ENCODE data around the gene TRMT2A.
"Not testable (repeated sequence)": the region's sequence is repeated elsewhere in the genome, so short reads cannot be mapped to it uniquely, and the experiment has no call there.

TRMT2A gene

DNA sequence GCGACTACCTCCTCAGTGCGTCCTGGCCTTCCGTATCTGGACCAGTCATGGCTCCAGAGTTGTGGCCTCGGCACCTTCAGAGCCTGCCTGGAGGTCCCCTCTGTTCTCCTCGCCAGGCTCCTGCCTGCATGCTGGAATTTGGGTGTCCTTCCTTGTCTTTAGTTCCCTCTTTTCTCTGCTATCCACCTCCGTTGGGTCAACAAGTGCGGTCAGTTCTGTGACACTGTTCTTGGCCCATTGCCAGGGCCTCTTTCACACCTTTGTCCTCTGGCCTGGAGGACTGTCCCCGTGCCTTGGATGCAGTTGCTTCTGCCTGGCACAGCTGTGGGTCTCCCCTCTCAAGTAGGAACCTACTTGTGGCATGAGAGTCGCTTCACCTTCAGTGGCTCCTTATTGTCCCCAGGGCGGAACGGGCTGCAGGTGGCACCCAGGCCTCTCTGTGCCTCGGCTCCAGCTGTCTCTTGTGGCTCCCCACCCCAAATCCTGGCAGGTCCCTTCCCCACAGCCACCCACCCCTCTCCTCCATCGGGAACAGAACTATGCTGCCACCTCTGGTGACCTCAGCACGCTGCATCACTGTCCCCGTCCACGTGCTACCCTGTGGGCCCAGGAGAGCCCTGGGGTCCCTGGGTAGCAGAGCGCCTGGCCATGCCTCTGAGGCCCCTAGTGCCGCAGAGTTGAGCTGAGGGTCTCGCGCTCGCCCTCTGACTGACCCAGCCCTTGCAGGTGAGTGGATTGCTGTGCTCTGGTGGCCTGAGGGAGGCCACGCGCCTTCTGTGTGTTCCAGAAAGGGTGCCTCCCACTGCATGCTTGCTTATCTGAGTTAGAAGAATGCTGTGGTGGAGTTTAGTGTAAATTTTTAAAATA, 32.2 kb downstream of the TRMT2A start:
- DNase-seq, result no peak

GRCh38 chr22:20083891-20084546, 33.0 kb downstream of the TRMT2A start:
- DNase-seq, result no peak

GRCh38 chr22:20083157-20083890, 33.7 kb downstream of the TRMT2A start:
- no peak for DNase-seq

DNA sequence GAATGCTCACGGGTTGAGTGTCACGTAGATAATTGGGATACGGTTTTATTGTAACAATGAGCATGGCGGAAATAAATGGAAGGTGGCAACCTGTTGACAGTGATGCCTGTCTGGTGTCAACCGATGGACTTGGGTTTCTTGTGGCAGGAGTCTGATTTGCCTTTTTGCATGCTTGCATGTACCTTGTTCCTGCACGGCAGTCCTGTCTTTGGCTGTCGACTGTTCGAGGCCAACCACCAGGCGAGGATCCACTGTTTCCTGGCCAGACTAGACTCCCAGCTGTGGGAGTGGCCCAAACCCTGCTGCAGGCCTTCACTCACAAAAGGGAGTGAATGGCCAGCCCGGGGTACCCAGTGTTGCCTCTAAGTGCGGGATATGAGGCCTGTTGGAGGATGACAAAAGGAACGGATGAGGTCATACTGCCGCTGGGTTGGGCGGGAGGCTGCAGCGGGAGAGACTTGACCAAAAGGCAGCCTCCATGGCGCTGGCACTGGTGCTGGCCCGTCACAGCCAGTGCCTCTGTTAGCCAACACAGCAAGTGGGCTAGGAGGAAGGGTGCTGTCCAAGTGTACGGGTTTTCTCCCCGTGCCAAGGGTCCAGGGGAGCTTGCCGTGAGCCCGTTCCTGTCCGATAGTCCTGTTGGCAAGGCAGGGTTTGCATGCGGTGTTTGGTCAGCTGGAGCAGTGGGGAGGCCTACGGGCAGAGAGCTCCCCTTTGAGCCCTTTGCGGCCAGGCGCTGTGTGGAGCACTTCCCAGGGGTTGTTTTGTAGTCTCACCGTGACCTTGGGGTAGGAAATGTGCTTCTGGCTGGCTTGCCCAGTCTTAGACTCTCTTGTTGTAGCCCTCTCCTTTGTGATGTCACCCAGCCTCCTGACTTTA, 36.0 kb downstream of the TRMT2A start:
- no peak for DNase-seq

DNA sequence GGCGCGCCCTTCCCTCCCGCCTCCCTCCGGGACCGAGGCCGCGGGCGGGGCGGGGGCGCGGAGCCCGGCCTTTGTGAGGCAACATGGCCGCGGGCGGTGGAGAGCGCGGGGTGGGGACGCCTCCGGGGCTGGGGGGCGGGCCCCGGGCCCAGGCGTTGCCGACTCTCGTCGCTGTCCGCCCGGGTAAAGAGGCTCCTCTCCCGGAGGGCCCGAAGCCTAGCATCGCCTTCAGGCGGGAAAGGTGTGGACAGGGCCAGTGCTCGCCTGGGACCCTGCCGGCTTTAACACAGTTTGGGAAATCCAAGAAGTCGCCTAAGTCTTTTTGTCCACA, 36.6 kb downstream of the TRMT2A start:
- DNase-seq, result no peak

DNA sequence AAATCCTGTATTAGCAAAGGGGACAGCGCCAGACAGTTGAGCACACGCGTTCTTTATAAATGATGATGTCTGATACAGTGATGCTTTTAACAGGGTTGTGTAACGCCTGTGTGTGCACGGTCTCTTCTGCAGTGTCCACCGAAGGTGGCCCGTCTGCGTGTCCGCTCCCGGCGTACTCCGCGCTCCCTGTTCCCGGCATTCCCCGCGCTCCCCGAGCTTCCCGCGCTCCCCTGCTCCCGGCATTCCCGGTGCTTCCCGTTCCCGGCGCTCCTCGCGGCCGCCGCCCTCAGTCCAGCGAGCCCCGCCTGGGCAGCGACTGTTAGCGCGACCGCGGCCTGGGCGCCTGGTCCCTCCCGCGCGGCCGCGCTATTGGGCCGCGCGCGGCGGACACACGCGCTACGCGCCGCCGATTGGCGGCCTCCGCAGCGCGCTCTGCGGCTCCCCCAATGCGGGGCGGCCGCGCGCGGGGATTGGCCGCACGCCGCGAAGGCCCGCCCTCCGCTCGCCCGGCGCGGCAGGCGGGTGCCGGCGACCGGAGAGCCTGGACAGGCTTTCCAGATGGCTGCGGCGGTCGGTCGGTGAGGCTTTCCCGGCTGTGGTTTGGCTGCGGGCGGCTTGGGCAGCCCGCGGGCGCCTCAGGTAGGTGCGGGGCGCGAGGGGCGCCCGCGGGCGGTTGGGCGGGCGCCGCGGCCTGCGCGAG, 37.1 kb downstream of the TRMT2A start, which contains the start of gene DGCR8:
Gene DGCR8, plus strand, starts transcription at position 497 of the 700 bp plus-strand sequence. CDS start 5,723 bp downstream, outside the sequence.
- peak; percentile 92 for DNase-seq

- DNase-seq, result no peak
These were observed 40.3 kb downstream of the TRMT2A start for GRCh38 chr22:20076627-20077172.

- DNase-seq, result no peak
These were observed 45.5 kb downstream of the TRMT2A start for GRCh38 chr22:20071524-20071972.

DNA sequence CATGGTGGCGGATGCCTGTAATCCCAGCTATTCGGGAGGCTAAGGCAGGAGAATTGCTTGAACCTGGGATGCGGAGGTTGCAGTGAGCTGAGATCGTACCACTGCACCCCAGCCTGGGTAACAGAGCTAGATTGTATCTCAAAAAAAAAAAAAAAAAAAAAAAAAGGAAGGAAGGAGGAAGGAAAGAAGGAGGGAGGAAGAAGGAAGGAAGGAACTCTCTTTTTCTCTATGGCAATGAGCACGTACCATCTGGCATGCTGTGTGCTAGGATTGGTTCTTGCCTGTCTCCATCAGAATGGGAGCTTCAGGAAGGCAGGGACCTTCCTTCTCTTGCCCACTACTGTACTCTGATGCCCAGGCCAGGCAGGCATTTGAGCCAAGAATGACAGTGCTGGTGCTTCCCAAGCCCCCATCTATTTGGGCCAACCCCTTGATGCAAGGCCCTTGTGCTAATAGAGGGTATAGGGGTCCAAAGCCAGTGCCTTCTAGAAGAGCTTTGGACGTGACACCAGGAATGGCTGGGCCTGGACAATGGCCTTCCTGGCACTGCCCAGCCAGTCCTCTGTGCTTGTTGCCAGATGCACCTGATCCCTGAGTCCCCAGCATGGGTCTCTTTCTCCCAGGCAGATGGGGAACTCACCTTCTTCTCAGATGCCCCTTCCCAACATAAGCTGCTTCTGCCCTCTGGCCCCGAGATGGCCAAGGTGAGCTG, 47.5 kb downstream of the TRMT2A start:
- no peak for DNase-seq

DNA sequence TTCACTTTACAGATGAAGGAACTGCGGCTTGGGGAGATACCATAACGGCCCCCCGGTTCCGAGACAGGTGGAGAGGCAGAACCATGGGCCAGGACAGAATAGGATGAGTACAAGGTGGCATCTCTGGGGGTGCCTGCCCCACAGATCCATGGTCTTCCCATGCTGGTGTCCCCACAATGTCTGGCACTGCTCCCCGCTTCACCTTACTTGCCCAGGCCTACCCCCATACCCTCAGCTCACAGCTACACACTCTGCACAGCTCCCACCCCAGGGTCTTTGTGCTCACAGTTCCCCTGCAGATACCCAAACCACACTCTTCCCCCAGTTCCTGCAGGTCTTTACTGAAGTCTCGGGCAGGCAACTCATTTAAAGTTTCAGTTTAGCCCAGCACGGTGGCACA, 48.4 kb downstream of the TRMT2A start:
- no peak for DNase-seq

- DNase-seq, result not testable (repeated sequence)
These were observed 49.7 kb downstream of the TRMT2A start for GRCh38 chr22:20067384-20067682.

DNA sequence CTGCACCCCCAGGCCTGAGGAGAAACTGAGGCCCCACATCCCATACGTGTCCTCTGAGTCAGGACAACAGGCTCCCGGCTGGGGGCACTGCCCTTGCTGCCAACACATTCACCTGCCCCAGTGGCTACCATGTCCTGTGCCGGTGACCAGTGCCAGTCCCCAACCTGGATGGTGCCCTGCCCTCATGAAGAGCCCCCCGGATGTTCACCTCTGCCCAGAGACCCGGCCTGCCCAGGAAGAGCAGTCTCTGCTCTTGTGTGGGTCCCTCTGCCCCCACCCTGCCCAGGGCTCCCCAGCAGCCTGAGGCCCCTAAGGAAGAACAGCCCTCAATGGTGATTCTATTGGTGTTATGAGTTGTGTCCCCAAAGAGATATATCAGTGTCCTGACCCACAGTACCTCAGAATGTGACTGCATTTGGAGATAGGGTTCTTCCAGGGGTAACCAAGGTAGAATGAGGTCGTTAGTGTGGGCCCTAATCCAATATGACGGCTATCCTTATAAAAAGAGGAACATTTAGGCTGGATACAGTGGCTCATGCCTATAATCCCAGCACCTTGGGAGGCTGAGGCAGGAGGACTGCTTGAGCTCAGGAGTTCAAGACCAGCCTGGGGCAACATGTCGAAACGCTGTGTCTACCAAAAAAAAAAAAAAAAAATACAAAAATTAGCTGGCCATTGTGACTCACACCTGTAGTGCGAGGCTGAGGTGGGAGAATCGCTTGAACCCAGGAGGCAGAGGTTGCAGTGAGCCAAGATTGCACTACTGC, 50.2 kb downstream of the TRMT2A start:
- DNase-seq, result no peak

GRCh38 chr22:20065896-20066616, 51.0 kb downstream of the TRMT2A start:
- DNase-seq, result no peak

- no peak for DNase-seq
These were observed 52.3 kb downstream of the TRMT2A start for GRCh38 chr22:20064545-20065262.

GRCh38 chr22:20064140-20064480, 52.9 kb downstream of the TRMT2A start:
- DNase-seq, result no peak

- DNase-seq, result no peak
These were observed 53.5 kb downstream of the TRMT2A start for GRCh38 chr22:20063271-20064139.

GRCh38 chr22:20062766-20063083, 54.3 kb downstream of the TRMT2A start:
- DNase-seq, result no peak

All from 8988T (cell line).